ENCODE data around the gene GNAZ. TPM values are rescaled to one million over a fixed set of nuclear protein-coding genes. Genes with fewer than 3 reads are reported as not detected.

Gene GNAZ
- polyA plus RNA-seq, 1 donor (not counting 4 experiments of a cell fraction or from before 2014, with no cell fraction given), result 0.03 TPM

DNA sequence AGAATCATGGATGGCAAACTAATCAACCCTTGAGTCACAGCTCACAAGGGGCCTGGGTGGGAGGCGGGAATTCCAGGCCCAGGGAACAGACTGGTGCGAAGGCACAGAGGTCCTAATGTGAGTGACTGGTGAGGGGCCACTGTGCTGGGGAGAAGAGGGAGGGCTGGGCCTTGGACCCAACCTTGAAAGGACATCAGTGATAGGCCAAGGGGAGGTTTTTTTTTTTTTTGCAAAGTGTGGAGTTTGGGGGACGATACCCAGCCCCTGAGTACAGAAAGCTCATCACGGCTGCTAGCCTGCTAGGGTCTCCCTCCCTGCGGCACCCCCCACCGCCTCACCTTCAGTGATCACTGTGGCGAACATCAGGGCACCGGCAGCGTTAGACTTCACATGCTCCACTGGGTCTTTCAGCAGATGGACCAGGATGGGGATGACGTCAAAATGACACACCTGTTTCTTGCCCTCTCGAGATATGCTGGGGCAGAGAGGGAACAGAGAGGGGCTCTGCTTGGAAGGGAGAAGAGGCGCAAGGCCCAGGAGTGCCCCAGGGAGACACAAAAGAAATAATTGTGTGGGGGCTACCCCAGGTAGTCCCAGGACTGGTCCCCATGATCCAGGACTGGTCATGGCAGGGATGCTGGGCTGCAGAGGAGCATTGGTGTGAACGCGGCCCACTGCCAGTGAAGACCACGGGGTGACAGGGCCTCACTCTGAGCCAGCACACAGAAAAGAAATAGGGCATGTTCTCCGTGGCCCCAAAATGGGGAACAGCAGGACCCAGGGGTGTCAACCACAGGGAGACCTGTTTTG, 8.6 kb upstream of the GNAZ start:
- Histone ChIP-seq H3K9ac (ENCODE audit: control insufficient read depth, extremely low read depth, insufficient read depth, low read length) (no peak overlapping the region), H3K27me3 (ENCODE audit: control insufficient read depth, extremely low read depth, insufficient read depth, low read length) (no peaks in the 10 kb centered on the region), H3K4me2 (ENCODE audit: control insufficient read depth, extremely low read depth, insufficient read depth, low read depth, low read length) (no peak overlapping the region), H3K79me2 (ENCODE audit: control insufficient read depth, insufficient read depth, low read length) (no peaks in the 10 kb centered on the region), H3K27ac (ENCODE audit: control insufficient read depth, insufficient read depth, low read length) (no peak overlapping the region), H2AFZ (ENCODE audit: control insufficient read depth, low read length) (no peak overlapping the region), H3K4me1 (ENCODE audit: control insufficient read depth, extremely low read depth, insufficient read depth, low read length) (no peaks in the 10 kb centered on the region), H3K36me3 (ENCODE audit: control insufficient read depth in 2 of 2, extremely low read depth in 1 of 2, insufficient read depth in 2 of 2, low read length in 2 of 2) (no peaks in the 10 kb centered on the region), H3K9me1 (ENCODE audit: control insufficient read depth, extremely low read depth, insufficient read depth, low read length) (no peaks in the 10 kb centered on the region), H3K4me3 (ENCODE audit: control insufficient read depth in 2 of 3, extremely low read depth in 1 of 3, insufficient read depth in 2 of 3, low read depth in 1 of 3, low read length in 3 of 3) (no peak overlapping the region), H4K20me1 (ENCODE audit: control insufficient read depth, extremely low read depth, insufficient read depth, low read length) (no peaks in the 10 kb centered on the region), H3K9me3 (ENCODE audit: control insufficient read depth, low read depth, low read length) (no peaks in the 10 kb centered on the region)
- DNase-seq (ENCODE audit: low read depth, low spot score), result no peak
- TF ChIP-seq CTCF (optimal IDR thresholded peaks at IDR 0.05 in 1 of 3, IDR thresholded peaks at IDR 0.05 in 1 of 3, conservative IDR thresholded peaks at IDR 0.05 in 1 of 3; ENCODE audit: extremely low read depth in 1 of 3, insufficient read depth in 2 of 3, low read length in 3 of 3) (no peak), EZH2 (IDR thresholded peaks at IDR 0.05; ENCODE audit: low read length) (no peak)
- dilution Hi-C loops (cut with MboI; ENCODE audit: extremely low pct_ligation_motif_present, low sequenced_read_pairs), result no loop called here
- FAIRE-seq, result no peak

DNA sequence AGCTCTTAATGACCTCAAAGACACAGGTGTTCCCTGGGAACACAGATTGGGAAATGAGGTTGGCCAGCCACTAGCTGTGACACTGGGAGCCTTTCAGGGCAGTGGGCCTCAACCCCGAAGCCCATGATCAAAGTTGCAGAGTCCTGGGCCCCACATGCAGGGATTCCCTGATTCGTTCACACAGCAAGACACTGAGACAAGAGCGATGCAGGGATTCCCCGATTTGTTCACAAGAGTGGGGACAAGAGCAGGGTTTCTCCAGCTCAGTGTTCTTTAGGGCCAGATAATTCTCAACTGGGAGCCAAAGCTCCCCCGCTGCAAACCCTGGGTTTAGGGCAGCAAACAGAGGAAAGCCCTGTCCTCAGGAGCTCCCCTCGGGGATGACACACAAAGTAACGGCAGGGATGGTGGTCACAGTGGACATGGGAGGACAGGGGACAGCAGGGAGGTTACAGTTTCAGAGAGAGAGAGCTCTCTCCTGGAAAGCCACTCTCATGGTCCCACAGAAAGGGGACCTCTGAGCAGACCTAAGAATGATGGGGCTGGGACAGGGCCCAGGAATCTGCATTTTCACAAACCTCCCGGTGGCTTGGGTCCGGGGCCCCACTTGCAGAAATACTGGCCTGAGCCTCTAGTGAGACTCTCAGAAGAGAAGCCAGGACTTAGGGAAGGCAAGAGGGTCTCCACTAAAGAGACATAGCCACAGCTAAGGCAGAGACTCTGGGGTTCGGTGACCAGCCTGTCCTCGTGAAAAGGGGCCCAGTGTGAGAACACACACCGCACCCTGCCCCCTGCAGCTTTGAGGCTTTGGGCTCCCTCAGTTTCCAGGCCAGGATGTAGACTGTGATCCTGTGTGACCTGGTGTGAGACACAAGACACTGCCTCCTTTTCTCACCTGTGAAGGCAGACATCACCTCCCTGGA, 7.4 kb upstream of the GNAZ start:
- no peak for TF ChIP-seq EZH2 (IDR thresholded peaks at IDR 0.05; ENCODE audit: low read length)
- TF ChIP-seq CTCF (optimal IDR thresholded peaks at IDR 0.05 in 1 of 3, IDR thresholded peaks at IDR 0.05 in 1 of 3, conservative IDR thresholded peaks at IDR 0.05 in 1 of 3; ENCODE audit: extremely low read depth in 1 of 3, insufficient read depth in 2 of 3, low read length in 3 of 3), result no peak
- Histone ChIP-seq H2AFZ (ENCODE audit: control insufficient read depth, low read length) (no peak overlapping the region), H3K9me1 (ENCODE audit: control insufficient read depth, extremely low read depth, insufficient read depth, low read length) (no peaks in the 10 kb centered on the region), H3K36me3 (ENCODE audit: control insufficient read depth in 2 of 2, extremely low read depth in 1 of 2, insufficient read depth in 2 of 2, low read length in 2 of 2) (no peaks in the 10 kb centered on the region), H3K9me3 (ENCODE audit: control insufficient read depth, low read depth, low read length) (no peaks in the 10 kb centered on the region), H3K9ac (ENCODE audit: control insufficient read depth, extremely low read depth, insufficient read depth, low read length) (no peak overlapping the region), H3K27ac (ENCODE audit: control insufficient read depth, insufficient read depth, low read length) (no peak overlapping the region), H4K20me1 (ENCODE audit: control insufficient read depth, extremely low read depth, insufficient read depth, low read length) (no peaks in the 10 kb centered on the region), H3K4me2 (ENCODE audit: control insufficient read depth, extremely low read depth, insufficient read depth, low read depth, low read length) (no peak overlapping the region), H3K27me3 (ENCODE audit: control insufficient read depth, extremely low read depth, insufficient read depth, low read length) (no peaks in the 10 kb centered on the region), H3K4me3 (ENCODE audit: control insufficient read depth in 2 of 3, extremely low read depth in 1 of 3, insufficient read depth in 2 of 3, low read depth in 1 of 3, low read length in 3 of 3) (no peak overlapping the region), H3K79me2 (ENCODE audit: control insufficient read depth, insufficient read depth, low read length) (no peaks in the 10 kb centered on the region), H3K4me1 (ENCODE audit: control insufficient read depth, extremely low read depth, insufficient read depth, low read length) (no peaks in the 10 kb centered on the region)
- DNase-seq (ENCODE audit: low read depth, low spot score), result no peak
- FAIRE-seq, result no peak
- dilution Hi-C loops (cut with MboI; ENCODE audit: extremely low pct_ligation_motif_present, low sequenced_read_pairs), result no loop called here

Data from keratinocyte (primary cell).